GM13977 (cell line): Measurements from ENCODE around the gene TEX13D.
"Not testable (repeated sequence)": the region's sequence is repeated elsewhere in the genome, so short reads cannot be mapped to it uniquely, and the experiment has no call there.

ENCODE experiments used
- DNase-seq: peaks from one replicate; pipeline ENCODE4 v3.0.0; 2012; ENCODE audit warnings: low spot score
- in situ Hi-C: fragments of 300-500 bp; cut with MboI; formaldehyde crosslinking; loops from one replicate; pipeline ENCODE4 v1.12.0; 2022; ENCODE audit warnings: low sequenced_read_pairs, low pct_unique_long_range_greater_than_20kb, mixed read lengths, inconsistent platforms; ENCODE audit not compliant: unreplicated experiment
- TF ChIP-seq, protein P1 (sequence below): IDR thresholded peaks from 2 replicates; pipeline ENCODE4 v1.5.1; 2012; ENCODE audit warnings: mild to moderate bottlenecking, control low read depth; ENCODE audit not compliant: insufficient read depth; ENCODE audit errors: extremely low read depth, missing control alignments

Gene TEX13D

DNA sequence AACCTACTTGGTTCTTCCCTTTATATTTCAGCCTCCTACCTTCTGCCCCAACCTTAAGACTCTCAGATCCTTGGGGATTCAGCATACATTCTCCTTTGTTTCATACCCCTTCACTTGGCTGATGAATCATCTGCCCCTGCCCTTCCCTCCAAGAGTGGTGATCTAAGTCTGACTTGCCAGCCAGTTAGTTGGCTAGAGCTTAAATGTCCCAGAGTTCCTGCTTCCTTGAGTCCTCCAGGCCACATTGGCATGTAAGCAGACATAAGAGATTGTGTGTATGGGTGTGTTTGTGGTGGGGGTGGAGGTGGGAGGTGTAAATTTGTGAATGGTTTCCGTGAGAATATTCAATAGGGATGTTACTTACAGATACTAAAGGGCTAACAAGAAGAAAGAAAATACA, 3.7 kb upstream of the TEX13D start:
- TF ChIP-seq, protein P1, sequence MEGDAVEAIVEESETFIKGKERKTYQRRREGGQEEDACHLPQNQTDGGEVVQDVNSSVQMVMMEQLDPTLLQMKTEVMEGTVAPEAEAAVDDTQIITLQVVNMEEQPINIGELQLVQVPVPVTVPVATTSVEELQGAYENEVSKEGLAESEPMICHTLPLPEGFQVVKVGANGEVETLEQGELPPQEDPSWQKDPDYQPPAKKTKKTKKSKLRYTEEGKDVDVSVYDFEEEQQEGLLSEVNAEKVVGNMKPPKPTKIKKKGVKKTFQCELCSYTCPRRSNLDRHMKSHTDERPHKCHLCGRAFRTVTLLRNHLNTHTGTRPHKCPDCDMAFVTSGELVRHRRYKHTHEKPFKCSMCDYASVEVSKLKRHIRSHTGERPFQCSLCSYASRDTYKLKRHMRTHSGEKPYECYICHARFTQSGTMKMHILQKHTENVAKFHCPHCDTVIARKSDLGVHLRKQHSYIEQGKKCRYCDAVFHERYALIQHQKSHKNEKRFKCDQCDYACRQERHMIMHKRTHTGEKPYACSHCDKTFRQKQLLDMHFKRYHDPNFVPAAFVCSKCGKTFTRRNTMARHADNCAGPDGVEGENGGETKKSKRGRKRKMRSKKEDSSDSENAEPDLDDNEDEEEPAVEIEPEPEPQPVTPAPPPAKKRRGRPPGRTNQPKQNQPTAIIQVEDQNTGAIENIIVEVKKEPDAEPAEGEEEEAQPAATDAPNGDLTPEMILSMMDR, result no peak
- DNase-seq, result no peak
- in situ Hi-C loops, result no loop called here

GRCh38 chrX:124333862-124334261, 1.4 kb downstream of the TEX13D start:
- TF ChIP-seq, protein P1, result no peak
- DNase-seq, result no peak
- in situ Hi-C loops, result no loop called here

GRCh38 chrX:124334555-124334954, 2.1 kb downstream of the TEX13D start:
- in situ Hi-C loops, DNase-seq: not testable (repeated sequence)

GRCh38 chrX:124335598-124335997, 3.1 kb downstream of the TEX13D start:
- DNase-seq, result no peak
- TF ChIP-seq, protein P1, result no peak
- in situ Hi-C loops, result no loop called here

DNA sequence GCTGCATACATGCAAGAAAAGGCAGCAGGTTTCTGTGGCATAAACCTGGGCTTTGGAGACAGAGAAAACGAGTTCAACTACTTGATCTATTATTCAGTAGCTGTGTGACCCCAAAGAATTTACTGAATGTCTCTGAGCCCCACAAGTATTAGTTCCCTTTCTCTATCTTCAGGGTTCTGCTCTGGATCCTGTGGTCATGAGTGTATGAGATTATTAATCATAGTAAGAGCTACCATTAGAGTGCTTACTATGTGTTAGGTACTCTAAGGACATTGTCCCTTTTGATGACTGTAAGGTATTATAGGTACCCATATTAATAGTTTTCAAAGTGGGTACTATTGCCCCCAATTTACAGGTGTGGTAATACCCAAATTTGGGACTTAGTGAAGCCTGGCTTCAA, 5.5 kb downstream of the TEX13D start:
- TF ChIP-seq, protein P1, result no peak
- in situ Hi-C loops, result no loop called here
- no peak for DNase-seq

DNA sequence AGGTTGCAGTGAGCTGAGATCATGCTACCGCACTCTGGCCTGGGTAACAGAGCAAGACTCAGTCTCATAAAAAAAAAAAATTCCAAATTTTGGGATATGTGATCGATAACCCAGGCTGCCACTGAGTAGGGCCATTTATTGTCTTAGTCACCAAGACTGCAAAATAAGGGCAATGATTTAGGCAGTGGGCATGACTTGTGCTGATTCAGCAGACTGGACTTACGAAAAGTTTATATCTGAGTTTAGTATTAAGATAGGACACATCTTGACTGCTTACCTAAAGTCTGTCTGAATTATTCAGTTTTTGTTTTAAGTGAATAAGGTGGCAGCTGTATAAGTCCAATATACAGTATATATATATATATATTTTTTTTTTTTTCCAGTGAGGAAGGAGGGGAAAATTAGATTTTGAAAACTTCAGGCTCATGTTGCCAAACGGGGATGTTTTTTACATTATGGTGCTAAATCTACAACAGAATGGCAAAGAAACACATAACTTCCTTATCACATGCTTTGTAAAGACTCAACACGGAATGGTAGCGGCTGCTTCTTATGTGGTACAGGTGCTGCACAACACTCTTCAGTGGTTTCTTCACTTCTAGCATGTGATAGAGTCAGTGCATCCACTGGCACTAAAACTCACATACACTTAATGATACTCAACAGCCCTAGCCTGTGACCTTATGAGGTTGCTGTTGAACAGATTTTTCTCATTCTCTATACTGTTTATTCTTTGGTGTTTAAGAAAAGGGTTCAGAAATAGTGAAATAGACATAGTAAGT, 6.5 kb downstream of the TEX13D start:
- no peak for DNase-seq
- TF ChIP-seq, protein P1, result no peak
- in situ Hi-C loops, result no loop called here

DNA sequence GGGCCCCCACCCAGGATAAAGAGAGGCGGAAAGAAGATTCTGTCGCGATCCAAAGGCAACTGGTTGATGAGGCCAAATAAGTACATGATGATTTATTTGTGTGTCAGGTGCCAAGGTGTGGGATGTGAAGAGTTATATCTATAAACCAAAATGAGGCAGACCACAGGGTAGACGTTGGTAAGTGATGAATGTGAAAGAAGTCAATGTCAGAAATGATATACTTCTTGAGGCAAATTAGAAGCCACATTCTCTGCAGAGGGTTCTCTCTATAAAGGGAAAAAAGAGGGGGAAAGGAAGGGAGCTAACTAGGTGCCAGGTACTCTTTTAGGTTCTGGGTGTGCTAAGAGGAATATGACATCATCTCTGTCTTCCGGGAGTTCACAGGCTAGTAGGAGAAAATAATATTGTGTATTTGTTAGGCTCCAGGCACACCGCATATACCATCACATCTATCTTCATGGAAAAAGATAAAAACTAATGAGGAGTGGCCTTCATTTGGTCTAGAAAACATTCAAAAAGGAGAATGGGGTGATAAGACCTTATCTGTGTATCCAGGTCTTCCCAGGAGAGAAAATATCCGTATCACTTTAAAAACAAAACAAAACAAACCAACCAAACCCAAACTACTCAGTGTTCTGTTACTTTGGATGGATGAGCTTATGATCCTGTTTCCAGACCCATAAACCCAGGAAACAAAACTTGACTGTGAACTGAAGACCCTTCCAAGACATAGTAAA, 9.1 kb downstream of the TEX13D start:
- no peak for DNase-seq
- in situ Hi-C loops, result no loop called here

More for the DNA sequence above, 9.1 kb downstream of the TEX13D start:
- TF ChIP-seq, protein P1, result no peak
